Measurements from ENCODE around the gene DIS3L2. TPM values are rescaled to one million over a fixed set of nuclear protein-coding genes. Genes with fewer than 3 reads are reported as not detected.
"Not testable (repeated sequence)": the region's sequence is repeated elsewhere in the genome, so short reads cannot be mapped to it uniquely, and the experiment has no call there.

The DIS3L2 gene
- total and polyA plus RNA-seq, 2 experiments from 2014 or later, result 35.5 to 50.1 TPM

DNA sequence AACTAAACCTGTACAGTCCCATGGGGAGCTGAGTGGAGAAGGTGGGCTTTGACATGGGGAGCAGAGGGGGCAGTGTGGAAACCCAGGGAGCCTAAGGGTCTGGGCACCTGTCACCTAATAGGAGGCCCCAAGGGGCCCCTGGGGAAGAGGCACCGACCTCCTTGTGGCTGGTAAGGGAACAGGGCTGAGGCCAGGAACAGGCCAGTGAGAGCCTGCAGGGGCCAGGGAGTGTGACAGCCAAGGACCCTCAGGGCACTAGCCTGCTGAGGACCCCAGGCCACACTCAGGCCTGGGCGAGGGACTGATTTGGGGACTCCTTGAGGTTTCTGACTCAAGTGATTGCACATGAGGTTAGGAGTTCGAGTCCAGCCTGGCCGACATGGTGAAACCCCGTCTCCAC lies 392.6 kb downstream of the DIS3L2 start:
- H3K27me3 ChIP-seq, result peaks cover 53% of the 10 kb centered on the region
- no peak overlapping the region for H3K27ac ChIP-seq

GRCh38 chr2:232361646-232362045 lies 400.1 kb downstream of the DIS3L2 start:
- Histone ChIP-seq H3K4me1 (ENCODE audit: low read depth) (no peaks in the 10 kb centered on the region), H3K4me3 (no peak overlapping the region), H3K36me3 (no peaks in the 10 kb centered on the region), H3K27me3 (no peaks in the 10 kb centered on the region), H3K27ac (no peak overlapping the region), H3K9me3 (ENCODE audit: low read depth) (no peaks in the 10 kb centered on the region)
- DNase-seq (ENCODE audit: low read depth in 1 of 2, low spot score in 1 of 2), result no peak
- TF ChIP-seq, protein P1, sequence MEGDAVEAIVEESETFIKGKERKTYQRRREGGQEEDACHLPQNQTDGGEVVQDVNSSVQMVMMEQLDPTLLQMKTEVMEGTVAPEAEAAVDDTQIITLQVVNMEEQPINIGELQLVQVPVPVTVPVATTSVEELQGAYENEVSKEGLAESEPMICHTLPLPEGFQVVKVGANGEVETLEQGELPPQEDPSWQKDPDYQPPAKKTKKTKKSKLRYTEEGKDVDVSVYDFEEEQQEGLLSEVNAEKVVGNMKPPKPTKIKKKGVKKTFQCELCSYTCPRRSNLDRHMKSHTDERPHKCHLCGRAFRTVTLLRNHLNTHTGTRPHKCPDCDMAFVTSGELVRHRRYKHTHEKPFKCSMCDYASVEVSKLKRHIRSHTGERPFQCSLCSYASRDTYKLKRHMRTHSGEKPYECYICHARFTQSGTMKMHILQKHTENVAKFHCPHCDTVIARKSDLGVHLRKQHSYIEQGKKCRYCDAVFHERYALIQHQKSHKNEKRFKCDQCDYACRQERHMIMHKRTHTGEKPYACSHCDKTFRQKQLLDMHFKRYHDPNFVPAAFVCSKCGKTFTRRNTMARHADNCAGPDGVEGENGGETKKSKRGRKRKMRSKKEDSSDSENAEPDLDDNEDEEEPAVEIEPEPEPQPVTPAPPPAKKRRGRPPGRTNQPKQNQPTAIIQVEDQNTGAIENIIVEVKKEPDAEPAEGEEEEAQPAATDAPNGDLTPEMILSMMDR (IDR thresholded peaks at IDR 0.05; ENCODE audit: low read depth, low read length), result no peak

More for the DNA sequence above, 392.6 kb downstream of the DIS3L2 start:
- no peak overlapping the region for H3K4me3 ChIP-seq
- TF ChIP-seq, protein P1 (IDR thresholded peaks at IDR 0.05; ENCODE audit: low read depth, low read length), result no peak
- no peak for DNase-seq (ENCODE audit: low read depth in 1 of 2, low spot score in 1 of 2)
- H3K36me3 ChIP-seq, result no peaks in the 10 kb centered on the region
- no peaks in the 10 kb centered on the region for H3K9me3 ChIP-seq (ENCODE audit: low read depth)
- no peaks in the 10 kb centered on the region for H3K4me1 ChIP-seq (ENCODE audit: low read depth)

GRCh38 chr2:232362174-232362900 lies 400.8 kb downstream of the DIS3L2 start:
- no peak overlapping the region for H3K27ac ChIP-seq
- TF ChIP-seq, protein P1 (IDR thresholded peaks at IDR 0.05; ENCODE audit: low read depth, low read length), result no peak
- H3K9me3 ChIP-seq (ENCODE audit: low read depth), result no peaks in the 10 kb centered on the region
- H3K27me3 ChIP-seq, result no peaks in the 10 kb centered on the region
- no peaks in the 10 kb centered on the region for H3K4me1 ChIP-seq (ENCODE audit: low read depth)
- H3K4me3 ChIP-seq, result no peak overlapping the region
- no peak for DNase-seq (ENCODE audit: low read depth in 1 of 2, low spot score in 1 of 2)
- H3K36me3 ChIP-seq, result no peaks in the 10 kb centered on the region

- not testable (repeated sequence) for H3K36me3 ChIP-seq; H3K27ac ChIP-seq; DNase-seq (ENCODE audit: low read depth in 1 of 2, low spot score in 1 of 2); H3K9me3 ChIP-seq (ENCODE audit: low read depth); H3K27me3 ChIP-seq; H3K4me3 ChIP-seq; H3K4me1 ChIP-seq (ENCODE audit: low read depth)
Observed at GRCh38 chr2:232363064-232363783, 401.7 kb downstream of the DIS3L2 start.

- Histone ChIP-seq H3K4me3 (no peak overlapping the region), H3K27ac (no peak overlapping the region), H3K4me1 (ENCODE audit: low read depth) (no peaks in the 10 kb centered on the region), H3K9me3 (ENCODE audit: low read depth) (no peaks in the 10 kb centered on the region), H3K36me3 (no peaks in the 10 kb centered on the region), H3K27me3 (no peaks in the 10 kb centered on the region)
- peak in 1 of 2 donors; percentile 11 for DNase-seq (ENCODE audit: low read depth in 1 of 2, low spot score in 1 of 2)
- TF ChIP-seq, protein P1 (IDR thresholded peaks at IDR 0.05; ENCODE audit: low read depth, low read length), result no peak
Observed at GRCh38 chr2:232363784-232364615, 402.5 kb downstream of the DIS3L2 start.

- not testable (repeated sequence) for H3K27ac ChIP-seq; H3K4me3 ChIP-seq; H3K9me3 ChIP-seq (ENCODE audit: low read depth); DNase-seq (ENCODE audit: low read depth in 1 of 2, low spot score in 1 of 2); H3K27me3 ChIP-seq; H3K36me3 ChIP-seq; H3K4me1 ChIP-seq (ENCODE audit: low read depth)
Observed at GRCh38 chr2:232364806-232365594, 403.5 kb downstream of the DIS3L2 start.

Data from cardiac muscle cell (in vitro differentiated cells and primary cell).